HepG2 (cell line): Measurements from ENCODE around the gene VSTM4. TPM values are rescaled to one million over a fixed set of nuclear protein-coding genes. Genes with fewer than 3 reads are reported as not detected.

Source experiments
- ATAC-seq: fragments of 200-7000 bp; cut with Tn5 transposase; 3 replicates; pipeline ENCODE4 v1.9.1; 2020; ENCODE audit warnings: mild to moderate bottlenecking, moderate library complexity
- BruUV-seq: library from RNA; stranded (reverse); fragments of 400-500 nt; replicated peaks from 2 replicates; lab custom pipeline; 2021; lab: Mats Ljungman, UMichigan
- CTCF ChIA-PET: fragments of 300-600 bp; formaldehyde crosslinking; extraction: SDS; loops from one replicate; lab custom pipeline; 2021; ENCODE audit warnings: low total read pairs, inconsistent platforms, low intra/inter-chr PET ratio; lab: Yijun Ruan, JAX
- POLR2A ChIA-PET: fragments of 350-600 bp; sonication (Branson Sonifier 250); formaldehyde crosslinking; loops from one replicate; lab custom pipeline; 2020; ENCODE audit warnings: antibody characterized with exemption, inconsistent platforms; lab: Yijun Ruan, JAX
- DNase-seq: peaks from one replicate; pipeline ENCODE4 v3.0.0-alpha.2; 2015; ENCODE audit warnings: low spot score
- FAIRE-seq: peaks from 3 replicates; lab custom pipeline; 2011; peaks lifted over from hg19 to GRCh38; lab: Jason Lieb, UNC
- H2AFZ ChIP-seq: one replicate; pipeline ENCODE4 v1.6.1; 2011; ENCODE audit warnings: low read length, inconsistent platforms
- H3K27ac ChIP-seq: fragments of 300-600 bp; 3 replicates; pipeline ENCODE4 v1.8.0; 2011; ENCODE audit warnings: mixed run types, mild to moderate bottlenecking, mixed read lengths, low read length, inconsistent platforms; ENCODE audit not compliant: insufficient read depth; ENCODE audit errors: extremely low read length
- H3K27me3 ChIP-seq, 2 experiments: fragments of 200-600 bp in 1 of 2; 2 replicates in 1 of 2; 3 replicates in 1 of 2; pipeline versions ENCODE4 v1.6.0 to v1.8.0; 2011; ENCODE audit warnings: low read length in 2 of 2, mild to moderate bottlenecking in 2 of 2, moderate library complexity in 2 of 2, inconsistent platforms in 1 of 2; ENCODE audit not compliant: insufficient read depth in 2 of 2, control insufficient read depth in 1 of 2
- H3K36me3 ChIP-seq, 2 experiments: fragments of 200-600 bp in 1 of 2; replicated peaks in 1 of 2; 2 replicates in 1 of 2; 3 replicates in 1 of 2; pipeline versions ENCODE4 v1.5.1 to v1.8.0; 2011; ENCODE audit warnings: low read length in 2 of 2, inconsistent platforms in 1 of 2; ENCODE audit not compliant: insufficient read depth in 2 of 2, control insufficient read depth in 1 of 2
- H3K4me1 ChIP-seq: 2 replicates; pipeline ENCODE4 v1.5.1; 2012; ENCODE audit warnings: low read length, inconsistent platforms; ENCODE audit not compliant: insufficient read depth
- H3K4me2 ChIP-seq: 2 replicates; pipeline ENCODE4 v1.6.0; 2011; ENCODE audit warnings: low read depth, low read length, inconsistent platforms
- H3K4me3 ChIP-seq, 3 experiments: fragments of 200-600 bp in 1 of 3; sonication (generic), shearing (Covaris generic) in 1 of 3; replicated peaks in 1 of 3; 2 replicates each; pipeline ENCODE4 v1.5.1; 2011 to 2016; ENCODE audit warnings: low read length in 3 of 3, inconsistent platforms in 2 of 3, low read depth in 2 of 3, mild to moderate bottlenecking in 2 of 3, control low read depth in 1 of 3, mixed read lengths in 1 of 3; ENCODE audit not compliant: insufficient read depth in 1 of 3
- H3K79me2 ChIP-seq: one replicate; pipeline ENCODE4 v1.6.1; 2011; ENCODE audit warnings: low read length, inconsistent platforms; ENCODE audit not compliant: insufficient read depth
- H3K9ac ChIP-seq: 2 replicates; pipeline ENCODE4 v1.6.0; 2011; ENCODE audit warnings: mild to moderate bottlenecking, low read depth, low read length, inconsistent platforms; ENCODE audit not compliant: insufficient read depth
- H3K9me3 ChIP-seq: 2 replicates; pipeline ENCODE4 v1.5.1; 2012; ENCODE audit warnings: mild to moderate bottlenecking, low read length
- H4K20me1 ChIP-seq: 2 replicates; pipeline ENCODE4 v1.6.0; 2011; ENCODE audit warnings: inconsistent platforms, mild to moderate bottlenecking, low read length, moderate library complexity; ENCODE audit not compliant: insufficient read depth
- CBFB ChIP-seq: sonication (generic); formaldehyde crosslinking; IDR thresholded peaks from 2 replicates; pipeline ENCODE4 v1.4.0; 2020; ENCODE audit warnings: missing genetic modification reagents
- CHD2 ChIP-seq: IDR thresholded peaks from 2 replicates; pipeline ENCODE4 v1.6.1; 2011; ENCODE audit warnings: low read depth, low read length, improper control_type of control experiment
- GFI1 ChIP-seq: sonication (generic); formaldehyde crosslinking; IDR thresholded peaks from 2 replicates; pipeline ENCODE4 v1.5.0; 2020; ENCODE audit warnings: missing genetic modification reagents, mild to moderate bottlenecking, borderline replicate concordance
- GTF3A ChIP-seq: sonication (generic); formaldehyde crosslinking; conservative IDR thresholded peaks from 2 replicates; pipeline ENCODE4 v1.4.0; 2020; ENCODE audit warnings: mild to moderate bottlenecking, missing genetic modification reagents
- KAT8 ChIP-seq: IDR thresholded peaks from 2 replicates; pipeline ENCODE4 v1.6.1; 2016; ENCODE audit warnings: missing genetic modification reagents, missing compliant biosample characterization
- MXD3 ChIP-seq: IDR thresholded peaks from 2 replicates; pipeline ENCODE4 v1.6.1; 2016; ENCODE audit warnings: mild to moderate bottlenecking, missing biosample characterization, missing genetic modification reagents
- MYPOP ChIP-seq: sonication (generic); formaldehyde crosslinking; IDR thresholded peaks from 2 replicates; pipeline ENCODE4 v1.8.1; 2023; ENCODE audit warnings: mild to moderate bottlenecking, moderate library complexity, missing genetic modification reagents
- PHF21A ChIP-seq: sonication (generic); formaldehyde crosslinking; IDR thresholded peaks from 2 replicates; pipeline ENCODE4 v1.5.0; 2020; ENCODE audit warnings: mild to moderate bottlenecking, missing genetic modification reagents
- PLSCR1 ChIP-seq: sonication (generic); formaldehyde crosslinking; IDR thresholded peaks from 2 replicates; pipeline ENCODE4 v1.5.0; 2020; ENCODE audit warnings: missing genetic modification reagents, mild to moderate bottlenecking, borderline replicate concordance
- SIX1 ChIP-seq: sonication (generic); formaldehyde crosslinking; IDR thresholded peaks from 2 replicates; pipeline ENCODE4 v1.4.0; 2020; ENCODE audit warnings: missing genetic modification reagents, borderline replicate concordance
- ZBTB39 ChIP-seq: sonication (generic); formaldehyde crosslinking; IDR thresholded peaks from 2 replicates; pipeline ENCODE4 v1.5.0; 2020; ENCODE audit warnings: missing genetic modification reagents
- ZFP90 ChIP-seq: sonication (generic); formaldehyde crosslinking; IDR thresholded peaks from 2 replicates; pipeline ENCODE4 v1.8.0; 2022; ENCODE audit warnings: missing genetic modification reagents, mild to moderate bottlenecking, inconsistent platforms, borderline replicate concordance
- ZMYM4 ChIP-seq: sonication (generic); formaldehyde crosslinking; IDR thresholded peaks from 2 replicates; pipeline ENCODE4 v1.8.1; 2023; ENCODE audit warnings: mild to moderate bottlenecking, missing genetic modification reagents
- ZNF281 ChIP-seq: sonication (generic); formaldehyde crosslinking; IDR thresholded peaks from 2 replicates; pipeline ENCODE4 v1.4.0; 2020; ENCODE audit warnings: missing genetic modification reagents, borderline replicate concordance
- ZNF292 ChIP-seq: sonication (generic); formaldehyde crosslinking; IDR thresholded peaks from 2 replicates; pipeline ENCODE4 v1.8.1; 2022; ENCODE audit warnings: mild to moderate bottlenecking, low read depth, missing genetic modification reagents, borderline replicate concordance
- ZNF776 ChIP-seq: sonication (generic); formaldehyde crosslinking; IDR thresholded peaks from 2 replicates; pipeline ENCODE4 v1.4.0; 2020; ENCODE audit warnings: mild to moderate bottlenecking, missing genetic modification reagents
- ZNF792 ChIP-seq: IDR thresholded peaks from 2 replicates; pipeline ENCODE4 v1.6.1; 2016
- ZNF83 ChIP-seq: sonication (generic); formaldehyde crosslinking; IDR thresholded peaks from 2 replicates; pipeline ENCODE4 v1.4.0; 2020; ENCODE audit warnings: missing genetic modification reagents, mild to moderate bottlenecking, borderline replicate concordance
- WGBS: methylation state at CpG from one replicate; pipeline ENCODE4 v1.1.6; 2017; ENCODE audit warnings: low lambda C conversion rate; 5-methylcytosine and 5-hydroxymethylcytosine counted together
- in situ Hi-C: cut with HindIII; loops from 2 replicates; pipeline ENCODE4 v1.10.0; 2017; ENCODE audit warnings: low pct_unique_long_range_greater_than_20kb; ENCODE audit not compliant: extremely low pct_ligation_motif_present
- intact Hi-C: fragments of 100-400 bp; cut with micrococcal nuclease; formaldehyde crosslinking; loops from one replicate; pipeline ENCODE4 v1.10.0; 2022; ENCODE audit not compliant: unreplicated experiment
- polyA plus RNA-seq, 8 experiments: library from polyadenylated mRNA; depleted of rRNA in 3 of 8; stranded (reverse) in 7 of 8; unstranded in 1 of 8; fragments of >200 nt; fragmentation: Illumina TruSeq in 4 of 8; extraction: Trizol in 4 of 8; gene quantifications; 2 replicates each; pipeline versions ENCODE4 v1.2.1 to v1.2.3, GENCODE V29; 2011 to 2016; ENCODE audit warnings: low read depth in 4 of 8, missing spikeins in 1 of 8, mixed read lengths in 1 of 8; ENCODE audit not compliant: insufficient read depth in 1 of 8
- total RNA-seq, 5 experiments: library from RNA; depleted of rRNA; stranded (reverse); fragments of >200 nt; fragmentation: Illumina TruSeq; extraction: Trizol; gene quantifications; 2 replicates each; pipeline ENCODE4 v1.2.3, GENCODE V29; 2016; ENCODE audit warnings: low read depth in 1 of 5

Gene VSTM4
- total and polyA plus RNA-seq, 2 of the 13 experiments (the other 11 are each of a cell fraction or from before 2014, with no cell fraction given) = not detected

GRCh38 chr10:49144058-49144720, 28.9 kb upstream of the VSTM4 start:
- no peak for FAIRE-seq
- TF ChIP-seq ZNF83 (CRISPR knock-in tag) (no peak), PHF21A (no peak), ZMYM4 (CRISPR knock-in tag) (no peak), GFI1 (no peak), ZNF292 (CRISPR knock-in tag) (no peak), SIX1 (CRISPR knock-in tag) (no peak), KAT8 (no peak), ZNF776 (no peak), ZBTB39 (CRISPR knock-in tag) (no peak), ZNF281 (no peak), ZFP90 (CRISPR knock-in tag) (no peak), PLSCR1 (CRISPR knock-in tag) (no peak), CHD2 (no peak), MXD3 (CRISPR knock-in tag) (no peak), GTF3A (CRISPR knock-in tag) (no peak), ZNF792 (CRISPR knock-in tag) (no peak), CBFB (CRISPR knock-in tag) (no peak), MYPOP (CRISPR knock-in tag) (no peak)

More at GRCh38 chr10:49144058-49144720, 28.9 kb upstream of the VSTM4 start:
- Histone ChIP-seq H3K9ac (no peak overlapping the region), H3K27me3 (peaks cover 0 to 4% of the 10 kb centered on the region in 2 experiments; a peak in 1 of 5 replicates), H3K4me1 (no peaks in the 10 kb centered on the region), H3K4me3 (no peak overlapping the region), H3K4me2 (no peak overlapping the region), H3K79me2 (no peaks in the 10 kb centered on the region), H2AFZ (no peak overlapping the region), H3K27ac (no peak overlapping the region), H3K36me3 (no peaks in the 10 kb centered on the region), H3K9me3 (no peaks in the 10 kb centered on the region), H4K20me1 (no peaks in the 10 kb centered on the region)
- in situ Hi-C loops = no loop called here
- ATAC-seq = no peak
- intact Hi-C loops = no loop called here
- no TSS peak for BruUV-seq
- DNase-seq = no peak
- ChIA-PET POLR2A (no interaction called here), CTCF (no interaction called here)
- 0% methylated on average over 1 of the region's 2 CpGs for WGBS
